H54 (cell line): ENCODE results near the gene BRD3OS.
A peak's percentile ranks its signal among the peaks of the same experiment; 100 is the strongest.

Experiments
- DNase-seq: peaks from one replicate; pipeline ENCODE4 v3.0.0; 2011; ENCODE audit warnings: low spot score, mixed read lengths; ENCODE audit not compliant: insufficient read length
- FAIRE-seq: peaks from 3 replicates; lab custom pipeline; 2011; peaks lifted over from hg19 to GRCh38; lab: Jason Lieb, UNC
- POLR2A ChIP-seq: IDR thresholded peaks from 2 replicates; pipeline ENCODE4 v1.6.1; 2011; ENCODE audit warnings: low read depth, mild to moderate bottlenecking, low read length

The BRD3OS gene

DNA sequence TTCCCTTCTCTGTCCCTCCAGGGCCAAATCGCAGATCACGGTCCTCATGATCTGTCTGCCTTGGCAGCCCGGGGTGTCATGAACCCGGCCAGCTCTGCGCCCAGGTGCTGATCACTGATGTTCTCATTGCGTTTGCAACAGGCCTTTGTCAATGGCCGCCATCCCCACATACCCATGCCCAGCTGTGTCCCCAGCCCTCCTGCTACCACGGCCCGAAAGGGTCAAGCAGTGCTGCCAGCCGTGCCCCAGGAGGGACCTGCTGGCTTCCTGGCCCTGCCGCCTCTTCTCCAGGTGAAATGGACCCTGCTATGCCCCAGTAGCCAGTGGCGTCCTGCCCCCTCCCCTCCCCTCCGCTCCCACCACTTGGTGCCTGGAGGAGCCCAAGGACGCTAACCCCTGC is 20.4 kb upstream of the BRD3OS start:
- DNase-seq (no peak), FAIRE-seq (no peak)
- TF ChIP-seq POLR2A: no peak

DNA sequence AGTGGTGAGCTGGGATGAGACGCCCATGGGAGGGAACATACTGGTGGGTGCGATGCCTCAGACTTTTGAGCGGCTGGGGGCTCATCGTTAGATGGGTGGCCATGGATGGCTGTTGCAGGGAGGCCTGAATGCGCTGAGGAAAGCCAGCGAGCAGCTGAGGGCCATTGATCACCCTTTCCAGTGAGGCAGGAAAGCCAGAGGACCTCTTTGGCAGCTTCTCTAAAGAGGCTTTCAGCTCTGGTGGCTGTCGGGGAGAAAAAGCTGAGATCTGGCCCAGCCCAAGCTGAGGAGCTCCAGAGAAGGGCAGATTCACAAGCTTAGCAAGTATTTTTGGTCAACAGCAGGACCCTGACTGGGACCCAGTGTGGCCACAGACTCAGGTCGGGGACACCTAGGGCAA is 19.9 kb upstream of the BRD3OS start:
- FAIRE-seq (no peak), DNase-seq (no peak)
- no peak for TF ChIP-seq POLR2A

GRCh38 chr9:134007150-134007549 is 18.1 kb upstream of the BRD3OS start:
- DNase-seq (no peak), FAIRE-seq (no peak)
- TF ChIP-seq POLR2A: no peak

DNA sequence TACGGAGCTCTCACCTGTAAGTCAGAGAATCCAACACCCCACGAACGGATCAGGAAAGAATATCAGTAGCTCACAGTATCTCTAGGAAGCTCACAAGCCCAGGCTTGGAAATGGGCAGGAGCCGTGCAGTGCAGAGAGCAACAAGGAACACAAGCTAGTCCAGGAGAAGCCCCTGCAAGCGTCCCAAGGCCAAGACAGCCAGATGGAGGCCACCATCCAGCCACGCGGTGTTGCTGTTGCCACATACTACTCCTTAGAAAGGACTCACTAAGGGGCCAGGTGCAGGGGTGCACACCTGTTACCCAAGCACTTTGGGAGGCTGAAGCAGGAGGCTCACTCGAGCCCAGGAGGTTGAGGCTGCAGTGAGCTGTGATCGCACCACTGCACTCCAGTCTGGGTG is 17.7 kb upstream of the BRD3OS start:
- DNase-seq: no peak
- no peak for TF ChIP-seq POLR2A
- FAIRE-seq: no peak

DNA sequence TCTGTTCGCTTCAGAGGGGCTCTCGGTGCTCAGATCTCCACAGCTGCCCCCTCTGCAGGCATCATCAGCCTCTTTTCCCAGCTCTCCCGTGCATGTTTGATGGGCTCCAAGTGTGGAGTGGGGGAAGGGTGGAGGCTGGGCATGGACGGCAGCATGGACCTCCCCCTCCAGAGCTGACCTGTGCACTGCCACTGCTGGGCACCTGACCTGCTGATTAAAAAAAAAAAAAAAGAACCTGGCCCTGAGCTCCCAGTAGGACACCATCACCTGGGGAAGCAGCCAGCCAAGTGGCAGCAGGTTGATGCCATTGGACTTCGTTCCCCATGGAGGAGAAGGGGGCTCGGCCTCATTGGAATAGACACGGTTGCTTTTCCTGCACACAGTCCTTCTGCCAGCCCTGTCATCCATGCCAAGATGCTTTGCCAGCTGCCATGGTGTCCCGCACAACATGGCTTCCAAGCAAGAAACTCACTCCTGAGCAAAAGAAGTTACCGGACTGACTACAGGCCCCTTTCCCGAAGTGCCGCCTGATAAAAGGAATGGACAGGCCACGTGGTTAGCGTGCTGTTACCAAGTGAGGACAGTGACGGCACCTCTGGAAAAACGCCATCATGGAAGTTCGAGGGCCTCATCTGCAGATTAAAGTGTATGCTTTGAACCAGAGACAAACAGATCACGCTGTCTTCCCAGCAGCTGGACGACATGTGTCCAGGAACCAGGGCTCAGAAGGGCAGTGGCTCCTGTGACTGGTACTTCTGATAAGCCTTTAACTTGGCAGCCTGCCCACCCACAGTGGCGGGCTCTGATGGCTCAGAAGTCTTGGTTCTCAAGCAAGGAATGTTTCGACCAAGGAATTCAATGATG is 14.7 kb upstream of the BRD3OS start:
- FAIRE-seq: no peak
- TF ChIP-seq POLR2A: no peak
- no peak for DNase-seq

DNA sequence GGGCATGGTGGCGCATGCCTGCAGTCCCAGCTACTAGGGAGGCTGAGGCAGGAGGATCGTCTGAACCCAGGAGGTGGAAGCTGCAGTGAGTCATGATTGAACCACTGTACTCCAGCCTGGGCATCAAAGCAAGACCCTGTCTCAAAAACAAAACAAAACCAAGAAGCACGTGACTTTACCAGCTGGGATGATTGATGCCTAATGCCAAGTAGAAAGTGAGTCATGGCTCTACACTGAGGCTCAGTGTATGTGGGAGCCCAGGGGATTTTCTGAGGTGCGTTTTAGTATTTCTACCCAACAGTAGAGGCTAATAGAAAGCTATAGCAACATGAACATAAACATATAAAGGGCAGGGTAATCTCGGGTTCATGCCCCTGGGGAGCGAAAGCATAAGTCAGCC is 13.9 kb upstream of the BRD3OS start:
- DNase-seq (no peak), FAIRE-seq (no peak)
- no peak for TF ChIP-seq POLR2A

- FAIRE-seq (no peak), DNase-seq (no peak)
- no peak for TF ChIP-seq POLR2A
Measured at GRCh38 chr9:134014946-134015345, 10.3 kb upstream of the BRD3OS start.

DNA sequence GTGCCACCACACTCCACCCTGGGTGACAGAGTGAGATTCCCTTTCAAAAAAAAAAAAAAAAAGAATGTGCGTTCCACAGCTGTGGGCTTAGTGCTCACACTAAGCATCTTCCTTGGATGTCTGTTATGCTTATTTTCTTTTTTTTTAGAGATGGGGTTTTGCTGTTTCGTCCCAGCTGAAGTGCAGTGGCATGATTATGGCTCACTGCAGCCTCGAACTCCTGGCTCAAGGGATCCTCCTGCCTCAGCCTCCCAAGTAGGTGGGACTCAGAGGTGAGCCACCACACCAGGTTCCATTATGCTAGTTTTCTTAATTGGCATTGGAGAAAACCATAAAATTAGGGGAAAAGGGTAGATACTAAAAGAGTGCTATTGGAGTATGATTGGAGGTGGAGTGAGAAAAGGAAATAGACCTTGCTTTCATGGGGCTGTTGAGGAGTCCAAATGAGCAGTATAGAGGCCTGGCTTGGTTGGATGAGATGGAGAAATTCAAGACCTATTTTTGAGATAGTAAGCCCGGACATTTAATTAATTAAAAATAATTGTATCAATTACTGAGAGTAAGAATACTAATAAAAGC is 978 bp upstream of the BRD3OS start:
- TF ChIP-seq POLR2A: no peak
- FAIRE-seq: no peak
- DNase-seq: no peak

GRCh38 chr9:134025606-134026541 is 593 bp downstream of the BRD3OS start:
- TF ChIP-seq POLR2A: no peak
- no peak for FAIRE-seq
- peak; percentile 72 for DNase-seq

DNA sequence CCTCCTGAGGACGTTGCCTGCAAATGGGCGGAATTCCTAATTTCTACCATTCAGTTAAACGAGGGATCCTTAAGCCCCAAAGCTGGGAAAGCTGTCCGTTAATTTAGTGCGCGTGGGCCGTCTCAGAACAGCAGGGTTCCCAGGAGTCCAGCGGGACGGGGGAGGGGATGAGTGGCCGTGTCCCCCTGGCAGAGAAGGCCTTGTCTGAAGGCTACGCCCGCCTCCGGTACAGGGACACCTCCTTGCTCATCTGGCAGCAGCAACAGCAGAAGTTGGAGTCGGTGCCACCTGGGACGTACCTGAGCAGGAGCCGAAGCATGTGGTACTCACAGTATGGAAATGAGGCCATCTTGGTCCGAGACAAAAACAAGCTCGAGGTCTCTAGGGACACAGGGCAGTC is 1.3 kb downstream of the BRD3OS start:
- no peak for DNase-seq
- no peak for TF ChIP-seq POLR2A
- FAIRE-seq: no peak

GRCh38 chr9:134026981-134027380 is 1.7 kb downstream of the BRD3OS start:
- no peak for TF ChIP-seq POLR2A
- no peak for FAIRE-seq
- no peak for DNase-seq

DNA sequence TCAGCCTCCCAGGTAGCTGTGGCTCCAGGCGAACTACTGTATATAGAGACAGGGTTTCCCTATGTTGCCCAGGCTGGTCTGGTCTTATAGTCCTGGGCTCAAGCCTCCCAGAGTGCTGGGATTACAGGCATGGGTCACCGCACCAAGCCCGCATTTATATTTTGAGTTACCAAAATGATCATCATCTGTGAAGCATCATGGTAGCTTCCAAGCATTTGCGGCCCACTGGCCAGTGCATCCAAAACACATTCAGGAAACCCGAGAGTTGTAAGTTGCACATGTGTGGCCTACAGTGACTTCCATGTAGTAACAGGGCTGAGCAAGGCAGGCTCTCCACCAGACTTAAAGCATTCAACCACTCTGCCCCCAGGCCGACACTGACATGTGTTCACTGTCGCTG is 2.3 kb downstream of the BRD3OS start:
- no peak for TF ChIP-seq POLR2A
- FAIRE-seq (no peak), DNase-seq (no peak)

- no peak for TF ChIP-seq POLR2A
- no peak for DNase-seq
- FAIRE-seq: no peak
Measured at GRCh38 chr9:134028076-134028475, 2.8 kb downstream of the BRD3OS start.
